Loucy (cell line): Measurements from ENCODE around the gene ETDA.

Experiments used
- CTCF ChIP-seq: fragments of 200-600 bp; sonication (generic); conservative IDR thresholded peaks from 2 replicates; pipeline ENCODE4 v1.5.1; 2014; ENCODE audit warnings: mild to moderate bottlenecking, antibody characterized with exemption, low read length
- EZH2phosphoT487 ChIP-seq: fragments of 200-600 bp; IDR thresholded peaks from 2 replicates; pipeline ENCODE4 v1.6.1; 2018; ENCODE audit warnings: antibody characterized with exemption, mild to moderate bottlenecking, moderate library complexity, borderline replicate concordance

GRCh38 chrX:135257469-135257868 is 5.6 kb downstream of the ETDA start:
- TF ChIP-seq CTCF (no peak), EZH2phosphoT487 (no peak)
